ENCODE measurements around the gene IRAK1BP1.
"Not testable (repeated sequence)": the region's sequence is repeated elsewhere in the genome, so short reads cannot be mapped to it uniquely, and the experiment has no call there.

The IRAK1BP1 gene

DNA sequence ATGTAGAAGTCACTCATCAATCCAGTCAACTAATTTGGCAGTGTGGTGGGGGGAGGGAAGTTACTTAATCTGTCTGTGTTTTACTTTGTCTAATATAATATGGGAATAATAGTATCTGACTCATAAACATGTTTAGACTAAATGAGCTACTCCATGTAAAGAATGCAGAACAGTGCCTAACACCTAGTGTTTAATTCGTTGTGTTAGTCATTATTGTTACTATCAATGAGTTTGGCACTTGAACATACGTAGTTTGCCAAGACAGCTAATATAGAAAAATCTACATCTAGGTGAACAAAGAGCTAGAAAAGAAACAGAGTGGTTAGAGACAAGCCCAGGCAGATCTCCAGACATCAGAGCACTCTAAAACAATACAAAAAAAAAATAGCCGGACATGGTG is 49.1 kb downstream of the IRAK1BP1 start:
- CTCF ChIA-PET: no interaction called here
- H3K4me3 Mint-ChIP-seq: no peak overlapping the region
- DNase-seq: no peak
- H3K27me3 Mint-ChIP-seq: peaks cover 14% of the 10 kb centered on the region
- peaks cover 1% of the 10 kb centered on the region for H3K36me3 Mint-ChIP-seq
- peaks cover 5% of the 10 kb centered on the region for H3K4me1 Mint-ChIP-seq
- H3K9me3 Mint-ChIP-seq: peaks cover 20% of the 10 kb centered on the region
- H3K27ac Mint-ChIP-seq: no peak overlapping the region

DNA sequence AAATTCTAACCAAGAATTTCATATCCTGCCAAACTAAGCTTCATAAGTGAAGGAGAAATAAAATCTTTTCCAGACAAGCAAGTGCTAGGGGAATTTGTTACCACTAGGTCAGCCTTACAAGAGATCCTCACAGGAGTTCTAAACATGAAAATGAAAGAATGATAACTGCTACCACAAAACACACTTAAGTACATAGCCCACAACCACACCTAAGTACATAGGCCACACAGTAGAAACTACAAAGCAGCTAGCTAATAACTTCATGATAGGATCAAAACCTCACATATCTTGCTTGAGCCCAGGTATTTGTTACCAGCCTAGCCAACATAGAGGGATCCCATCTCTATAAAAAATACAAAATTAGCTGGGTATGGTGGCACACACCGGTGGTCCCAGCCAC is 50.4 kb downstream of the IRAK1BP1 start:
- Mint-ChIP-seq H3K4me3 (no peak overlapping the region), H3K4me1 (peaks cover 3% of the 10 kb centered on the region), H3K36me3 (no peaks in the 10 kb centered on the region), H3K27ac (no peak overlapping the region), H3K27me3 (peaks cover 11% of the 10 kb centered on the region), H3K9me3 (peaks cover 23% of the 10 kb centered on the region)
- DNase-seq: no peak
- CTCF ChIA-PET: interaction anchor here (0.7 kb wide), 1 partner anchor 301 kb away, joined by 3 read pairs; no protein-coding TSS in a partner anchor

DNA sequence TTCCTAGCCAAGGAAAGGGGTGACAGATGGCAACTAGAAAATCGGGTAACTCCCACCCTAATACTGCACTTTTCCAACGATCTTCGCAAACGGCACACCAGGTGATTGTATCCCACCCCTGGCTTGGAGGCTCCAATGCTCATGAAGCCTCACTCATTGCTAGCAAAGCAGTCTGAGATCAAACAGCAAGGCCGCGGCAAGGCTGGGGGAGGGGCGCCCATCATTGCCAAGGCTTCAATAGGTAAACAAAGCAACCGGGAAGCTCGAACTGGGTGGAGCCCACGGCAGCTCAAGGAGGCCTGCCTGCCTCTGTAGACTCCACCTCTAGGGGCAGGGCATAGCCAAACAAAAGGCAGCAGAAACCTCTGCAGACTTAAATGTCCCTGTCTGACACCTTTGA is 53.8 kb downstream of the IRAK1BP1 start:
- Mint-ChIP-seq H3K27me3 (peaks cover 11% of the 10 kb centered on the region), H3K9me3 (peaks cover 28% of the 10 kb centered on the region)
- H3K36me3 Mint-ChIP-seq, DNase-seq, H3K4me1 Mint-ChIP-seq, H3K27ac Mint-ChIP-seq, H3K4me3 Mint-ChIP-seq, CTCF ChIA-PET: not testable (repeated sequence)

DNA sequence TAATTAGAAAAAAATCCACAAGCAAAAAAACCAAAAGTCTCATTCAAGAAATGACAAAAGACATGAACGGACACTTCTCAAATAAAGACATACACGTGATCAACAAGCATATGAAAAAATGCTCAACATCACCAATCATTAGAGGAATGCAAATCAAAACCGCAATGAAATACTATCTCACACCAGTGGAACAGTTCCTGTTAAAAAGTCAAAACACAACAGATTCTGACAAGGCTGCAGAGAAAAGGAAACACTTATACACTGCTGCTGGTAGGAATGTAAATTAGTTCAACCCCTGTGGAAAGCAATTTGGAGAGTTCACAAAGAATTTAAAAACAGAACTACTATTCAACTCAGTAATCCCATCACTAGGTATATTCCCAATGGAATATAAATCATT is 58.0 kb downstream of the IRAK1BP1 start:
- Mint-ChIP-seq H3K9me3 (peaks cover 13% of the 10 kb centered on the region), H3K27ac (no peak overlapping the region), H3K27me3 (peaks cover 8% of the 10 kb centered on the region), H3K4me1 (no peaks in the 10 kb centered on the region), H3K4me3 (no peak overlapping the region), H3K36me3 (no peaks in the 10 kb centered on the region)
- DNase-seq: no peak
- CTCF ChIA-PET: no interaction called here

DNA sequence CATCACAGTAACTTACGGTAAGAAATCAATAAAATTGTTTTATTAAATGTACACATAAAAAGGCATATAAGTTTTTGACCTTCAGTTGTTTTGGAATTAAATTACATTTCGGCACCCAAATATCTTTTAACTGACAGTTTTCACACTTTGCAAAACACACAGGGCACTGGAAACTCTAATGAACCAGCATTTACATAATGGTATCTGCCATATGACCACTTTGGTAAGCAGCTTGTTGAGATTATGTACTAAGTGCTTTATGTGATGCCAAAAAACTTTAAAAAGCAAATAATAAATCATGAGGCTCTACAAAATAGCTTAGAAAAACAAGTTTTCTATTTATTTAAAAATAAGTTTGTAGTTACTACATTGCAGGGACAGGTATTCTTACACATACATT is 68.2 kb downstream of the IRAK1BP1 start:
- Mint-ChIP-seq H3K36me3 (peaks cover 14% of the 10 kb centered on the region), H3K4me3 (no peak overlapping the region), H3K27me3 (no peaks in the 10 kb centered on the region), H3K27ac (no peak overlapping the region), H3K4me1 (no peaks in the 10 kb centered on the region), H3K9me3 (no peaks in the 10 kb centered on the region)
- CTCF ChIA-PET: no interaction called here
- no peak for DNase-seq

DNA sequence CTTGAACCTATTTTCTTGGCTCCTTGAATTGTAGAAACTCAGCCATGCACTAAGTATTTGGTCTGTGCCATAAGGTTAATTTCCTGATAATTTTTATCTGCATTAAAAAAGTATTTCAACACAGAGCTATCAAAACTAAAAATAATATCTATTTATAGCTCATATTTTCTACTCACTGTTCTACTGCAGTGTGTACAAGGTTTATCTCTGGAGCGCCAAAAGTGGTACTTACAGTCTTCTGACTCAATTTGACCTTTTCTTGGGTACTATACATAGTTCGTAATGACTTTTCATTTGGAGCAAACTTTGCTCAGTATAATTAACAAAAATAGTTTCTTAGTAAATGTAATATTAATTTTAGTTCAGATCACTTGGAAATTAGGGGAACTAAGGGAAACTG is 69.2 kb downstream of the IRAK1BP1 start:
- CTCF ChIA-PET: no interaction called here
- no peaks in the 10 kb centered on the region for H3K4me1 Mint-ChIP-seq

DNA sequence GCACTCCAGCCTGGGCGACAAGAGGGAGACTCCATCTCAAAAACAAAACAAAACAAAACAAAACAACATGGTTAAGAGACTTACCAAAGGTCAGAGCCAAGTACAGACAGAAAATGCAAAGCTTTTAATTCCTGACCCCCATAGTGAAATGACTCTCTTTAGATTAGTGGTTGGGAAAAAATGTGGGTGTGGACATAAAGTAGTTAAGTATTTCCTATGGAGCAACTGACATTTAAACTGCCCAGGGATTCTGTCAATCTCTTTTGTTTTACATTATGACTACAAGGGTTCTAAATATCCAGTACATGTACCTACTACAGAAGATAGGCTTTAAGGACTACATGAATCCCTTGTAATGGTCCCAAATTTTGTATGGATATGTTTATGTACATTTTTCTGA is 75.1 kb downstream of the IRAK1BP1 start:
- Mint-ChIP-seq H3K27ac (no peak overlapping the region), H3K9me3 (no peaks in the 10 kb centered on the region), H3K4me3 (no peak overlapping the region), H3K27me3 (no peaks in the 10 kb centered on the region), H3K4me1 (no peaks in the 10 kb centered on the region), H3K36me3 (peaks cover 50% of the 10 kb centered on the region)
- CTCF ChIA-PET: no interaction called here
- DNase-seq: no peak

More for the DNA sequence above, 69.2 kb downstream of the IRAK1BP1 start:
- no peak for DNase-seq
- Mint-ChIP-seq H3K36me3 (peaks cover 22% of the 10 kb centered on the region), H3K9me3 (no peaks in the 10 kb centered on the region), H3K4me3 (no peak overlapping the region), H3K27me3 (no peaks in the 10 kb centered on the region), H3K27ac (no peak overlapping the region)

DNA sequence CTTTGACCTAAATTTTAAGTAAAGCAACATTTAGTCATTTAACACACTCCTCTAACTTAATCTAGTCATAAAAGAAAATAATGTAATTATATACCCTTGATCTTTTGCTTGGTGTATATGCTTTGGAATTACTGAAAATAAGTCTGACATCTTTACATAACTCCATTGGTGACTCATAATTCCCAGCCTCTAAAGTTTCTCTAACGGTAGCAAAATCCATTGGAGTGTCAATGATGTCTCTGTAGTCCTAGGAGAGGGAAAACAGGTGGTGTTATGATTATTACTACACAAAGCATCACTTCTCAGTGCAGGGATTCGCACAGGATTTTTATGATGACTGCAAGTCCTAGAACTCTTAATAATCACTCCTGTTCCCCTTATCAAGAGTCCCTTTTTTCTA is 80.2 kb downstream of the IRAK1BP1 start:
- no peak for DNase-seq
- Mint-ChIP-seq H3K4me3 (no peak overlapping the region), H3K9me3 (peaks cover 23% of the 10 kb centered on the region), H3K4me1 (no peaks in the 10 kb centered on the region), H3K27me3 (no peaks in the 10 kb centered on the region), H3K27ac (no peak overlapping the region), H3K36me3 (peaks cover 69% of the 10 kb centered on the region)
- CTCF ChIA-PET: no interaction called here

DNA sequence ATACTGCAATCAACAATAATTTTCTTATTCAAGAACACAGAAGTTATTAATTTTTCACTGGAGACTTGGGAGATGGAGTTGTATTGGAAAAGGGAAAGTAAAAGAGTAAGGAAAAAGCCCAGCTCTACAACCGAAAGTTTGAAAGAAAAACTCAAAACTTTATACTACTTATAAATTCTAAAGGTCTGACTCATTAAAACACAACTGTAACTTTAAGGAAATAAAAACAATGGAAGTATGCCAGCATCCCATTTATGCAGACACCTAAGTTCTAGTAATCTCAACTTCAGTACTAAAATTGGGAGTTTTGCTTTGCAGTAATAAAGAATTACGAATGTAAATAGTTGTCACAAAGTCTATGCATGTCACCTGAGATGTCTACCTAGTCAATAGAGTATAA is 80.6 kb downstream of the IRAK1BP1 start:
- Mint-ChIP-seq H3K27me3 (no peaks in the 10 kb centered on the region), H3K4me3 (no peak overlapping the region), H3K4me1 (no peaks in the 10 kb centered on the region), H3K27ac (no peak overlapping the region), H3K9me3 (peaks cover 24% of the 10 kb centered on the region), H3K36me3 (peaks cover 72% of the 10 kb centered on the region)
- DNase-seq: no peak
- CTCF ChIA-PET: no interaction called here

DNA sequence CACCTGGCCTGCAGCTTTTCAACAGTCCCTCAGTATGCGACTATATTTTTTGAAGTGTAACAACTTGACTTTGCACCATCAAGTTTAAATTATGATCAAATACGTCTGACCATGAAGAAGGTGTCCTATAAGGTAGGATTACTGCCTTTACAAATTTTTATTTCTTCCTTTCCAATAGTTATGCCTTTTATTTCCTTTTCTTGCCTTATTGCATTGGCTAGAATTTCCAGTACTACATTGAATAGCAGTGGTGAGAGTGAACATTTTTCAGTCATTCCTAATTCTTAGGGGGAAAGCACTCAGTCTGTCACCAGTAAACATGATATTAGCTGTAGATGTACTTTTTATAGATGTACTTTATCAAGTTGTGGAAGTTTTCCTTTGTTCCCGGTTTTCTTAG is 81.4 kb downstream of the IRAK1BP1 start:
- Mint-ChIP-seq H3K27ac (no peak overlapping the region), H3K4me3 (no peak overlapping the region), H3K4me1 (no peaks in the 10 kb centered on the region)

DNA sequence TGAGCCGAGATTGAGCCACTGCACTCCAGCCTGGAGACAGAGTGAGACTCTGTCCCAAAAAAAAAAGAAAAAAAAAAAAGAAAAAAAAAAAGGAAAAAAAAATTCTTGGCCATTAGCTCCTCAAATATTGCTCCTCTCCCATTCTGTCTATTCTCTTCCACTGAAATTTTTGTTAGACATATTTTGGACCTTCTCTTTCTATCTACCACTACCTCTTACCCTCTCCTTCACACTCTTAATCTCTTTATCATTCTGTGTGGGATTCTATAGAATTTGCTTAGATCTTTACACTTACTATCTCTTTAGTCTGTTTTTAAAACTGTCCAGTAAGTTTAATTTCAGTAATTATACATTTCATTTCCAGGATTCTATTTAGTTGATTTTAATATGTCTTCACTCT is 85.0 kb downstream of the IRAK1BP1 start:
- Mint-ChIP-seq H3K4me3 (no peak overlapping the region), H3K9me3 (peaks cover 24% of the 10 kb centered on the region), H3K27me3 (no peaks in the 10 kb centered on the region), H3K4me1 (no peaks in the 10 kb centered on the region), H3K27ac (no peak overlapping the region), H3K36me3 (peaks cover 79% of the 10 kb centered on the region)
- no peak for DNase-seq
- CTCF ChIA-PET: no interaction called here

More for the DNA sequence above, 81.4 kb downstream of the IRAK1BP1 start:
- CTCF ChIA-PET: no interaction called here
- Mint-ChIP-seq H3K9me3 (peaks cover 24% of the 10 kb centered on the region), H3K36me3 (peaks cover 75% of the 10 kb centered on the region), H3K27me3 (no peaks in the 10 kb centered on the region)
- DNase-seq: no peak
